SK-N-SH (cell line): ENCODE measurements around the gene PPIF.

Source experiments
- CHD2 ChIP-seq: fragments of 150-350 bp; IDR thresholded peaks from 2 replicates; pipeline ENCODE4 v1.6.1; 2018; ENCODE audit warnings: low read length; ENCODE audit not compliant: partially characterized antibody
- CTCF ChIP-seq: fragments of 200-600 bp; sonication (generic); IDR thresholded peaks from 2 replicates; pipeline ENCODE4 v1.6.1; 2017; ENCODE audit warnings: antibody characterized with exemption, mild to moderate bottlenecking, moderate library complexity
- ELF1 ChIP-seq: IDR thresholded peaks from 2 replicates; pipeline ENCODE4 v1.4.0; 2012
- EZH2phosphoT487 ChIP-seq: fragments of 200-600 bp; sonication (generic); IDR thresholded peaks from 2 replicates; pipeline ENCODE4 v1.6.1; 2017; ENCODE audit warnings: low read depth, mixed run types, mild to moderate bottlenecking, antibody characterized with exemption, moderate library complexity, borderline replicate concordance
- FOXM1 ChIP-seq: IDR thresholded peaks from 2 replicates; pipeline ENCODE4 v1.4.0; 2012; ENCODE audit warnings: low read depth, mild to moderate bottlenecking
- POLR2AphosphoS5 ChIP-seq: IDR thresholded peaks from 2 replicates; pipeline ENCODE4 v1.6.1; 2012; ENCODE audit warnings: low read depth, low read length
- RAD21 ChIP-seq: IDR thresholded peaks from 2 replicates; pipeline ENCODE4 v1.6.1; 2012; ENCODE audit warnings: mild to moderate bottlenecking, low read length
- RFX5 ChIP-seq: IDR thresholded peaks from 2 replicates; pipeline ENCODE4 v1.6.1; 2012; ENCODE audit warnings: mild to moderate bottlenecking, improper control_type of control experiment, low read length
- SMC3 ChIP-seq: IDR thresholded peaks from 2 replicates; pipeline ENCODE4 v1.6.1; 2012; ENCODE audit warnings: low read depth, low read length, improper control_type of control experiment
- TAF1 ChIP-seq: IDR thresholded peaks from 2 replicates; pipeline ENCODE4 v1.6.1; 2012; ENCODE audit warnings: low read depth, mild to moderate bottlenecking, low read length, moderate library complexity, borderline replicate concordance

GRCh38 chr10:79400146-79401004 lies 53.1 kb downstream of the PPIF start:
- no peak for TF ChIP-seq TAF1
- TF ChIP-seq RAD21, result peak; percentile 71
- no peak for TF ChIP-seq POLR2AphosphoS5
- no peak for TF ChIP-seq RFX5
- peak; percentile 80 for TF ChIP-seq CTCF
- peak; percentile 49 for TF ChIP-seq SMC3
- TF ChIP-seq CHD2, result no peak
- no peak for TF ChIP-seq ELF1
- no peak for TF ChIP-seq EZH2phosphoT487
- no peak for TF ChIP-seq FOXM1
